Activated CD8-positive, alpha-beta T cell treated with anti-CD3 and anti-CD28 coated beads for 36 hours (primary cell): ENCODE data around the gene PROP1. TPM values are rescaled to one million over a fixed set of nuclear protein-coding genes. Genes with fewer than 3 reads are reported as not detected.

Experiments used
- ATAC-seq: fragments of 200-7000 bp; cut with Tn5 transposase; one replicate; pipeline ENCODE4 v1.10.0; 2021; ENCODE audit warnings: mild to moderate bottlenecking, moderate library complexity
- CTCF ChIA-PET: fragments of 350-600 bp; sonication (Branson Sonifier 250); formaldehyde crosslinking; loops from one replicate; lab custom pipeline; 2021; ENCODE audit warnings: antibody characterized with exemption; lab: Charles Lee
- POLR2A ChIA-PET: fragments of 350-600 bp; sonication (Branson Sonifier 250); formaldehyde crosslinking; loops from one replicate; lab custom pipeline; 2021; ENCODE audit warnings: antibody characterized with exemption; lab: Charles Lee
- DNase-seq: peaks from one replicate; pipeline ENCODE4 v3.0.0-alpha.2; 2020
- H3K27ac Mint-ChIP-seq: one replicate; pipeline ENCODE4 v1.8.0; 2021; ENCODE audit warnings: mild to moderate bottlenecking, mixed read lengths
- H3K27me3 Mint-ChIP-seq: one replicate; pipeline ENCODE4 v1.8.0; 2021; ENCODE audit warnings: mixed read lengths
- H3K36me3 Mint-ChIP-seq: one replicate; pipeline ENCODE4 v1.8.0; 2021; ENCODE audit warnings: low read depth, mixed read lengths
- H3K4me1 Mint-ChIP-seq: one replicate; pipeline ENCODE4 v1.8.0; 2021; ENCODE audit warnings: low read depth, mixed read lengths
- H3K4me3 Mint-ChIP-seq: one replicate; pipeline ENCODE4 v1.8.0; 2021; ENCODE audit warnings: mild to moderate bottlenecking, moderate library complexity, mixed read lengths
- H3K9me3 Mint-ChIP-seq: one replicate; pipeline ENCODE4 v1.8.0; 2021; ENCODE audit warnings: mixed read lengths
- CTCF ChIP-seq: fragments of 200-600 bp; IDR thresholded peaks from one replicate; pipeline ENCODE4 v1.8.0; 2022; ENCODE audit warnings: antibody characterized with exemption, mild to moderate bottlenecking
- intact Hi-C: fragments of 100-400 bp; cut with micrococcal nuclease; formaldehyde crosslinking; loops from one replicate; pipeline ENCODE4 v1.10.0; 2022
- total RNA-seq, 2 experiments: library from RNA; stranded (reverse); gene quantifications; one replicate each; pipeline ENCODE4 v1.2.3, GENCODE V29; 2021

The PROP1 gene
- total RNA-seq, 2 experiments from 2014 or later = not detected

GRCh38 chr5:177967221-177967887 lies 28.7 kb downstream of the PROP1 start:
- DNase-seq (no peak), ATAC-seq (no peak)
- ChIA-PET CTCF (interaction anchor here (1.2 kb wide), 1 partner anchor 16 kb away, joined by 3 read pairs; no protein-coding TSS in a partner anchor), POLR2A (no interaction called here)
- Mint-ChIP-seq H3K4me3 (no peak overlapping the region), H3K9me3 (no peaks in the 10 kb centered on the region), H3K36me3 (no peaks in the 10 kb centered on the region), H3K27me3 (peaks cover 3% of the 10 kb centered on the region), H3K4me1 (peaks cover 9% of the 10 kb centered on the region), H3K27ac (no peak overlapping the region)
- no peak for TF ChIP-seq CTCF
- intact Hi-C loops = no loop called here

GRCh38 chr5:177966839-177967166 lies 29.2 kb downstream of the PROP1 start:
- no peaks in the 10 kb centered on the region for H3K36me3 Mint-ChIP-seq
- peaks cover 9% of the 10 kb centered on the region for H3K4me1 Mint-ChIP-seq
- CTCF ChIA-PET = interaction anchor here (1.2 kb wide), 1 partner anchor 16 kb away, joined by 3 read pairs; no protein-coding TSS in a partner anchor
- no peak for TF ChIP-seq CTCF
- no peaks in the 10 kb centered on the region for H3K9me3 Mint-ChIP-seq
- POLR2A ChIA-PET = no interaction called here
- H3K27me3 Mint-ChIP-seq = peaks cover 3% of the 10 kb centered on the region
- ATAC-seq = no peak
- H3K27ac Mint-ChIP-seq = no peak overlapping the region
- no peak overlapping the region for H3K4me3 Mint-ChIP-seq
- no peak for DNase-seq
- intact Hi-C loops = no loop called here

GRCh38 chr5:177966009-177966838 lies 29.8 kb downstream of the PROP1 start:
- intact Hi-C loops = no loop called here
- no peaks in the 10 kb centered on the region for H3K36me3 Mint-ChIP-seq
- no peak overlapping the region for H3K27ac Mint-ChIP-seq
- POLR2A ChIA-PET = no interaction called here
- DNase-seq (peak; percentile 38), ATAC-seq (no peak)
- no peak overlapping the region for H3K4me3 Mint-ChIP-seq
- CTCF ChIA-PET = interaction anchor here (1.2 kb wide), 1 partner anchor 17 kb away, joined by 3 read pairs; no protein-coding TSS in a partner anchor
- no peak for TF ChIP-seq CTCF
- H3K27me3 Mint-ChIP-seq = no peaks in the 10 kb centered on the region
- H3K9me3 Mint-ChIP-seq = no peaks in the 10 kb centered on the region
- H3K4me1 Mint-ChIP-seq = peaks cover 9% of the 10 kb centered on the region

GRCh38 chr5:177964471-177964870 lies 31.6 kb downstream of the PROP1 start:
- POLR2A ChIA-PET = no interaction called here
- Mint-ChIP-seq H3K4me1 (peaks cover 9% of the 10 kb centered on the region), H3K9me3 (peaks cover 4% of the 10 kb centered on the region), H3K27me3 (no peaks in the 10 kb centered on the region), H3K27ac (no peak overlapping the region), H3K36me3 (no peaks in the 10 kb centered on the region), H3K4me3 (no peak overlapping the region)
- CTCF ChIA-PET = interaction anchor here (0.9 kb wide), 1 partner anchor 97 kb away, joined by 3 read pairs; no protein-coding TSS in a partner anchor
- intact Hi-C loops = no loop called here
- DNase-seq = no peak
- ATAC-seq = no peak
- no peak for TF ChIP-seq CTCF

- DNase-seq (no peak), ATAC-seq (no peak)
- CTCF ChIA-PET = interaction anchor here (0.9 kb wide), 1 partner anchor 97 kb away, joined by 3 read pairs; no protein-coding TSS in a partner anchor
- no peak for TF ChIP-seq CTCF
- Mint-ChIP-seq H3K4me3 (no peak overlapping the region), H3K27me3 (no peaks in the 10 kb centered on the region), H3K36me3 (no peaks in the 10 kb centered on the region), H3K9me3 (peaks cover 4% of the 10 kb centered on the region), H3K4me1 (peaks cover 9% of the 10 kb centered on the region), H3K27ac (no peak overlapping the region)
- intact Hi-C loops = no loop called here
- POLR2A ChIA-PET = interaction anchor here (0.8 kb wide), 1 partner anchor 182 kb away, joined by 3 read pairs; no protein-coding TSS in a partner anchor
Observed at GRCh38 chr5:177963966-177964365, 32.1 kb downstream of the PROP1 start.
